Measurements from ENCODE around the gene TMEM209. TPM values are rescaled to one million over a fixed set of nuclear protein-coding genes. Genes with fewer than 3 reads are reported as not detected.

The TMEM209 gene
- 12.6 and 13.6 TPM in 2 replicates for total RNA-seq

DNA sequence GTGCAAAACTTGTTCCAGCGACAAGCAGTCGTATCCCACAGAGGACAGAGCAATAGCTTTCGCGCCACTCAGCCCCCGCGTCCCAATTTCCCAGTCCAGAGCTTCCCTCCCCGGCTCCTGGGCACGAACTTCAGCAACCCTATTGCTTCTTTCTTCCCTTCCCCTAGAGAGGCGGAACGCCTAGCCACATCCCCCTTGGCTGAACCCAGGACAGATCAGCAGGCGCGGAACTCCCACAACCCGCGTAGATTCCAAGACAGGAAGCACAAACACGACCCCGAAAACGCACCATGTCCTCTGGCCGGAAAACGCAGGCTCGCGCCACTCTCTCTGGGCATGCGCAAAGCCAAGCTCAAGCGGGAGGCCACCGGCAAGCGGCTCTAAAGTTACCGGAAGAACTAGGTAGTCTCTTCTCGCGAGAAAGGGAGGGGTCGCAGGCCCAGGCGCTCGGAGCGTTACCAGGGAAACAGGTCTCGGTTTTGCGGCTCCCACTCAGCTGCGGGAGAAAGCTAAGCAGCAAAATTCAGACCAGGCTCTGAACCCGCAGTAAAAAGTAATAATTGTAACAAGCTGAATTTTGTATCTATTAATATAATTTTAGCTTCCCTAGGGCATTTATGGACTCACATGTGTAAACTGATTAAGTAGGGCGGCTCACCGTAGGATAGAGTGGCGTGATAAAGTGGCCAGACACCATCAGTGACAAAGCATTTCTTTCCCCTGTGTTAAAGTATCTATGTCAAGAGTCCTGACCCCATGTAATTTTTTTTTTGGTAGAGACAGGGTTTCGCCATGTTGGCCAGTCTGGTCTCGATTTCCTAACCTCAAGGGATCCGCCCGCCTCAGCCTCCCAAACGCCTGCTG is at the start of gene TMEM209:
TSS of gene TMEM209 (minus strand) at position 323 of the 864 bp plus-strand sequence. CDS start at position 292, 31 bp downstream.

DNA sequence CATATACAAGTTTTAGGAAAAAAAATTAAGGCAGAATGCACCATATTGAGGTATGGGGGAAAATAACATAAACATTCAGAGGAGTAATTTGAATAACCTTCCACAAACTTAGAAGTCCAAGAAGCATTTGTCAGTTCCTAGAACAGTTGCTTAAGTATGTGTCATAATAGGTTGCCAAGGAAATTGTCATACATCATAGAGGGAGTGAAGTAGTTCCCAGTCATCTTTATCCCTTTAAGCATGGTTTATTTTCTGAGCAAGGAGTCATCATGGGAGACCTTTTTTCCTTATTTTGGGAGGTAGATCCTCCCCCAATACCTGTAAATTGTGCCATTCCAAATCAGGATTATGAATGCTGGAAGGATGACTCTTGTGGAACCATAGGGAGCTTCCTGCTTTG is 2.4 kb upstream of the TMEM209 start, which contains the start of gene SSMEM1:
TSS of gene SSMEM1 (plus strand) at position 219 of the 400 bp plus-strand sequence. CDS start at position 270, 51 bp downstream.

Other genes with a start within 250 kb of the TMEM209 start
- gene ZC3HC1, start 154.0 kb downstream of the TMEM209 start, total RNA-seq = 11.4 and 17.8 TPM in 2 replicates
- gene KLHDC10, start 134.9 kb downstream of the TMEM209 start, total RNA-seq = 20.6 and 29.8 TPM in 2 replicates
- gene SSMEM1, start 2.5 kb upstream of the TMEM209 start, total RNA-seq = not detected in 2 replicates
- not detected in 2 replicates for gene CPA2, start 61.5 kb upstream of the TMEM209 start, total RNA-seq
- 1.3 TPM in 1 of 2 replicates, not detected in the other for gene CPA4, start 87.8 kb upstream of the TMEM209 start, total RNA-seq
- gene CPA5, start 139.4 kb upstream of the TMEM209 start, total RNA-seq = not detected in 2 replicates
- not detected in 2 replicates for gene CPA1, start 175.1 kb upstream of the TMEM209 start, total RNA-seq
- gene CEP41, start 235.6 kb upstream of the TMEM209 start, total RNA-seq = 5.5 and 11.2 TPM in 2 replicates